ENCODE measurements around the gene OSBPL2. TPM values are rescaled to one million over a fixed set of nuclear protein-coding genes. Genes with fewer than 3 reads are reported as not detected.
A peak's percentile ranks its signal among the peaks of the same experiment; 100 is the strongest.

OSBPL2 gene
- total and polyA plus RNA-seq, 12 donors: 12.6 to 55.7 (median 39.8) TPM

DNA sequence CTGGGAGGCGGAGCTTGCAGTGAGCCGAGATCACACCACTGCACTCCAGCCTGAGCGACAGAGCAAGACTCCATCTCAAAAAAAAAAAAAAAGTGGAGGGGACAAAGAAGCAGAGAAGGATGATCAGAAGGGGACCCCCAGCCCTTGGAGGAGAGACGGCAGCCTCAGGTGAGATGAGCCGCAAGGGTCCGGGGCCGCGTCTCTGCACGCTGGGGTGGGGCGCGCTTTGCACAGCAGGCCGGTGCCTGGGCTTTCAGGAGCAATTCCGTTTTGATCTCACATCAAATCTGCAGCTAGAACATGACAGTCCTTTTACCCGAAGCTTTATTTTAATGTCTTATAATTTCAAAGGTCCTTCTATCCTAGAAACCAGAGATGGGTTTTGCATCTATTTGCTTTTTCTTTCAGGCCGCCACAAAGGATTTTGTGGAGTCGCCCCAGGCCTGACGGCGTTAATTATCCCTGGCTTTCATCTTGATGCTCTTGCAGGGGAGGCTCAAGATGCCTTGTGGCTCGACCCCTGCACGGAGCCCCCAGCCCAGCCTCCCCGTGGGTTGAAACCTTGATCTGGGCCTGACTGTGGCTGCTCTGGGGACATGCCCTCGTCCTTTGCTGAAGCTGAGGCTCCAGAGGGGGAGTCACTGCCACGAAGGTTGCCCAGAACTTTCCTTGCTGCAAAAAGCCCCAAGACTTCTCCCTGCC lies 35.5 kb upstream of the OSBPL2 start:
- peaks cover 0 to 64% (median 32%) of the 10 kb centered on the region in 9 donors for H3K36me3 ChIP-seq

DNA sequence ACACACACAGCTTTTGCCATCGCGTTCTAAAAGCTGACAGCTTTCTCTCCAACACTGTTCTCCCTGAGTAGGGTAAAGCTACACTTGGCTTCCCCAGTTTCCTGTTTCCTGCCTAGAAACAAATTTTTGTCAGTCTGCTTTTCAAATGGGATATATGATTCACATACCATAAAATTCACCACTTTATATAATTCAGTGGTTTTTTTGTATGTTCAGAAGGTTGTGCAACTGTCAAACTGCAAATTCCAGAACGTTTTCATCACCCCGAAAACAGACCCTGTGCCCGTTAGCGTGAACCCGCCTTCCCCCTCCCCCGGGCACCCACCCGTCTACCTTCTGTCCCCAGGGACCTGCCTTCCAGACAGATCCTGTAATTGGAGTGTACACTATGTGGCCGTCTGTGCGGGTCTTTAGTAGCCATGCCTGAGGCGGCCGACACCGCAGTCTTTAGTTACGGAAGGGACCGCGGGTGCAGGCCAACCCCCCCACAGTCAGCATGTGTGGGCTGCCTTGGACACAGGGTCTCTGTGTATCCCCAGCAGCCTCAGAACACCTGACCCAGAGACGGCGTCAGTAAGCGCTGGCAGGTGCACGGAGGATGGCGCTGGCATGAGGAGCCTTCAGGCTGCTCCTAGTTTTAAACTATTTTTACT lies 34.8 kb upstream of the OSBPL2 start:
- TF ChIP-seq, protein P1, sequence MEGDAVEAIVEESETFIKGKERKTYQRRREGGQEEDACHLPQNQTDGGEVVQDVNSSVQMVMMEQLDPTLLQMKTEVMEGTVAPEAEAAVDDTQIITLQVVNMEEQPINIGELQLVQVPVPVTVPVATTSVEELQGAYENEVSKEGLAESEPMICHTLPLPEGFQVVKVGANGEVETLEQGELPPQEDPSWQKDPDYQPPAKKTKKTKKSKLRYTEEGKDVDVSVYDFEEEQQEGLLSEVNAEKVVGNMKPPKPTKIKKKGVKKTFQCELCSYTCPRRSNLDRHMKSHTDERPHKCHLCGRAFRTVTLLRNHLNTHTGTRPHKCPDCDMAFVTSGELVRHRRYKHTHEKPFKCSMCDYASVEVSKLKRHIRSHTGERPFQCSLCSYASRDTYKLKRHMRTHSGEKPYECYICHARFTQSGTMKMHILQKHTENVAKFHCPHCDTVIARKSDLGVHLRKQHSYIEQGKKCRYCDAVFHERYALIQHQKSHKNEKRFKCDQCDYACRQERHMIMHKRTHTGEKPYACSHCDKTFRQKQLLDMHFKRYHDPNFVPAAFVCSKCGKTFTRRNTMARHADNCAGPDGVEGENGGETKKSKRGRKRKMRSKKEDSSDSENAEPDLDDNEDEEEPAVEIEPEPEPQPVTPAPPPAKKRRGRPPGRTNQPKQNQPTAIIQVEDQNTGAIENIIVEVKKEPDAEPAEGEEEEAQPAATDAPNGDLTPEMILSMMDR (IDR thresholded peaks at IDR 0.05): no peak
- Histone ChIP-seq H3K4me1 (no peaks in the 10 kb centered on the region), H3K4me3 (no peak overlapping the region), H3K27me3 (no peaks in the 10 kb centered on the region), H3K27ac (no peak overlapping the region), H3K9me3 (no peaks in the 10 kb centered on the region), H3K36me3 (peaks cover 0 to 57% (median 27%) of the 10 kb centered on the region in 9 donors)
- intact Hi-C loops (cut with DNase I): no loop called here
- no peak for ATAC-seq
- 78% methylated on average over 22 of the region's 22 CpGs for WGBS, 2 donors
- peak in 1 of 2 donors; percentile 5 for DNase-seq

More for the DNA sequence above, 35.5 kb upstream of the OSBPL2 start:
- no peaks in the 10 kb centered on the region for H3K27me3 ChIP-seq
- H3K27ac ChIP-seq: no peak overlapping the region
- H3K4me1 ChIP-seq: no peaks in the 10 kb centered on the region
- 87 to 88% methylated on average over 22 to 23 of the region's 23 CpGs for WGBS, 2 donors
- DNase-seq (peak in 1 of 2 donors; percentile 9), ATAC-seq (no peak)
- TF ChIP-seq, protein P1 (IDR thresholded peaks at IDR 0.05): no peak
- H3K4me3 ChIP-seq: no peak overlapping the region
- no peaks in the 10 kb centered on the region for H3K9me3 ChIP-seq
- intact Hi-C loops (cut with DNase I): no loop called here

DNA sequence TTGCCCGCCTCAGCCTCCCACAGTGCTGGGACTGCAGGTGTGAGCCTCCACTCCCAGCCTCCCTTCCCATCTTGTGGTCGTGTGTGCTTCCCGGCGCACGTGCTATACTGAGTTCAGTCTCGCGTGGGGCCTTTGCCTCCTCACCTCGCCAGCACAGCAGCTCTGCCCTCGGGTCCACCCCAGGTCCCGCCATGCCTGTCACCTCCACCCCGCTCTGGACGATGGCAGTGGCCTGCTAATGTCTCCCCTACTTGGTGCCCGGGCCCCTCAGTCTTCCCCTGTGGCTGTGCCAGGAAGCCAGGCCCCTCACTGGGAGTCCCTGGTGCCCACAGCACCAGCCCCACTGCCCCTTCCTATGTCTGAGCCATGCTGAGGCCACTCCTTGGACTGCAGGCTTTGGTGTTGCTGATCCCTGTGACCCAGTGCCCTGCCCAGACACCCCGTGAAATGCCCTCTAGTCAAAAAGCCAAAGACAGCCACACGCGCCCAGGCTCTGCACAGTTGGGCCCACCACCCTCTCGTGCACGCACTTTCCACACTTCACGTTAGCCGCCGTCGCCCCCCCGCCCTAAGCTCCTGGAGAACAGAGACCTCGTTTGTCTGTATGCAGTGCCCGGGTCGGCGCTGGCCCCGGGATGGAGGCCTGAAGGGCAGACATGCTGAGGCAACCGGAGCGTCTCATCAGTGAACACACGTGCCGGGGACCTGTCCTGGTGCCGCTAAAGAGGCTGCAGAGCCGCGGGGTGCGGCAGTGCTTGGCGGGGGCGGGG lies 32.5 kb upstream of the OSBPL2 start:
- no peaks in the 10 kb centered on the region for H3K4me1 ChIP-seq
- H3K9me3 ChIP-seq: no peaks in the 10 kb centered on the region
- no peak overlapping the region for H3K4me3 ChIP-seq
- H3K27me3 ChIP-seq: peaks cover 1 to 16% (median 13%) of the 10 kb centered on the region in 7 donors
- intact Hi-C loops (cut with DNase I): loop anchor here in 1 of 10 donors (5.0 kb wide), 1 partner anchor 774 kb away; no protein-coding TSS in a partner anchor
- WGBS, 2 donors: 92 to 94% methylated on average over 38 of the region's 38 CpGs
- ATAC-seq: no peak
- TF ChIP-seq, protein P1 (IDR thresholded peaks at IDR 0.05): no peak
- peak in 1 of 2 donors; percentile 11 for DNase-seq
- peaks cover 0 to 34% (median 15%) of the 10 kb centered on the region in 9 donors for H3K36me3 ChIP-seq
- H3K27ac ChIP-seq: no peak overlapping the region

DNA sequence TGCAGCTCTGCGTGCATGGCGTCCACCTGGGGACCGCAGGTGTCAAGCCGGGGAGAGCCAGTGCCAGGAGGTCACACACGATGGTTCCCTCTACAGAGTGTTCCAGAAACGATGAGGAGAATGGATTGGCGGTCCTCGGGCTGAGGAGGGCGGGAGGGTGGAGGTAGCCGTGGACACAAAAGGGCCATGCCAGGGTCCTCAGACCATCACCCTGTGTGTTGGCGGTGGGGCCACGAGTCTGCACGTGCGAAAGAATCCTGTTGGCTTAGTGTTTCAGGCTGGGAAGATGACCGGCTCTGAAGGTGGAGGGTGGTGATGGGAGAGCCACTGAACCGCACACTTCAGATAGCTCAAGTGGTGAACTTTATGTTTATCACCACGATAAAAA lies 31.9 kb upstream of the OSBPL2 start:
- TF ChIP-seq, protein P1 (IDR thresholded peaks at IDR 0.05): no peak
- intact Hi-C loops (cut with DNase I): loop anchor here in 1 of 10 donors (5.0 kb wide), 1 partner anchor 774 kb away; no protein-coding TSS in a partner anchor
- DNase-seq: no peak
- peaks cover 3 to 22% (median 18%) of the 10 kb centered on the region in 7 donors for H3K27me3 ChIP-seq
- no peak for ATAC-seq
- H3K9me3 ChIP-seq: no peaks in the 10 kb centered on the region
- H3K4me3 ChIP-seq: no peak overlapping the region
- H3K27ac ChIP-seq: no peak overlapping the region
- peaks cover 0 to 28% (median 9%) of the 10 kb centered on the region in 9 donors for H3K36me3 ChIP-seq
- 83 to 86% methylated on average over 17 of the region's 17 CpGs for WGBS, 2 donors
- no peaks in the 10 kb centered on the region for H3K4me1 ChIP-seq
